Measurements from ENCODE around the gene MELTF. TPM values are rescaled to one million over a fixed set of nuclear protein-coding genes. Genes with fewer than 3 reads are reported as not detected.
A peak's percentile ranks its signal among the peaks of the same experiment; 100 is the strongest.
"Not testable (repeated sequence)": the region's sequence is repeated elsewhere in the genome, so short reads cannot be mapped to it uniquely, and the experiment has no call there.

The MELTF gene
- total RNA-seq, 2 donors from 2014 or later: 15.7 to 31.2 TPM

- Histone ChIP-seq H3K4me1 (no peaks in the 10 kb centered on the region), H3K36me3 (no peaks in the 10 kb centered on the region), H3K27me3 (no peaks in the 10 kb centered on the region), H3K9me3 (no peaks in the 10 kb centered on the region), H3K4me3 (no peak overlapping the region), H3K9ac (ENCODE audit: low read depth in 2 of 2, low read length in 2 of 2) (no peak overlapping the region), H3K27ac (no peak overlapping the region)
- no peak for TF ChIP-seq CTCF (IDR thresholded peaks at IDR 0.05)
- intact Hi-C loops (cut with DNase I): no loop called here
- no peak for DNase-seq
Measured at GRCh38 chr3:197035577-197035976, 6.0 kb upstream of the MELTF start.

- H3K27ac ChIP-seq; H3K27me3 ChIP-seq; DNase-seq; intact Hi-C loops (cut with DNase I); H3K4me3 ChIP-seq; H3K9me3 ChIP-seq; H3K36me3 ChIP-seq; H3K4me1 ChIP-seq; H3K9ac ChIP-seq (ENCODE audit: low read depth in 2 of 2, low read length in 2 of 2): not testable (repeated sequence)
Measured at GRCh38 chr3:197034778-197035177, 5.2 kb upstream of the MELTF start.

- H3K4me3 ChIP-seq; intact Hi-C loops (cut with DNase I); H3K4me1 ChIP-seq; H3K36me3 ChIP-seq; H3K9me3 ChIP-seq; H3K9ac ChIP-seq (ENCODE audit: low read depth in 2 of 2, low read length in 2 of 2); H3K27me3 ChIP-seq; H3K27ac ChIP-seq; DNase-seq: not testable (repeated sequence)
Measured at GRCh38 chr3:197033764-197034163, 4.1 kb upstream of the MELTF start.

- H3K4me3 ChIP-seq: no peak overlapping the region
- H3K4me1 ChIP-seq: peaks cover 10% of the 10 kb centered on the region
- H3K9me3 ChIP-seq: no peaks in the 10 kb centered on the region
- no peaks in the 10 kb centered on the region for H3K27me3 ChIP-seq
- H3K27ac ChIP-seq: no peak overlapping the region
- intact Hi-C loops (cut with DNase I): no loop called here
- H3K9ac ChIP-seq (ENCODE audit: low read depth in 2 of 2, low read length in 2 of 2): no peak overlapping the region
- peak; percentile 88 for DNase-seq
- no peaks in the 10 kb centered on the region for H3K36me3 ChIP-seq
- TF ChIP-seq CTCF (IDR thresholded peaks at IDR 0.05): no peak
Measured at GRCh38 chr3:197031315-197032285, 2.0 kb upstream of the MELTF start.

- peaks cover 10% of the 10 kb centered on the region for H3K4me1 ChIP-seq
- no peak overlapping the region for H3K9ac ChIP-seq (ENCODE audit: low read depth in 2 of 2, low read length in 2 of 2)
- peak; percentile 27 for DNase-seq
- no peaks in the 10 kb centered on the region for H3K36me3 ChIP-seq
- H3K27ac ChIP-seq: no peak overlapping the region
- no peaks in the 10 kb centered on the region for H3K9me3 ChIP-seq
- no peak for TF ChIP-seq CTCF (IDR thresholded peaks at IDR 0.05)
- H3K27me3 ChIP-seq: no peaks in the 10 kb centered on the region
- H3K4me3 ChIP-seq: no peak overlapping the region
- intact Hi-C loops (cut with DNase I): no loop called here
Measured at GRCh38 chr3:197030379-197031314, 1.0 kb upstream of the MELTF start.

- Histone ChIP-seq H3K27ac (no peak overlapping the region), H3K4me1 (peaks cover 10% of the 10 kb centered on the region), H3K9me3 (no peaks in the 10 kb centered on the region), H3K36me3 (no peaks in the 10 kb centered on the region), H3K9ac (ENCODE audit: low read depth in 2 of 2, low read length in 2 of 2) (peak overlapping the region; percentile 26 to 70), H3K27me3 (no peaks in the 10 kb centered on the region), H3K4me3 (peak overlapping the region; percentile 65)
- no peak for TF ChIP-seq CTCF (IDR thresholded peaks at IDR 0.05)
- intact Hi-C loops (cut with DNase I): no loop called here
- peak; percentile 36 for DNase-seq
Measured at GRCh38 chr3:197028728-197029510, 698 bp downstream of the MELTF start.

Measured in colonic mucosa (tissue), 4 donors.